ENCODE data around the gene IL13.
"Not testable (repeated sequence)": the region's sequence is repeated elsewhere in the genome, so short reads cannot be mapped to it uniquely, and the experiment has no call there.

IL13 gene

DNA sequence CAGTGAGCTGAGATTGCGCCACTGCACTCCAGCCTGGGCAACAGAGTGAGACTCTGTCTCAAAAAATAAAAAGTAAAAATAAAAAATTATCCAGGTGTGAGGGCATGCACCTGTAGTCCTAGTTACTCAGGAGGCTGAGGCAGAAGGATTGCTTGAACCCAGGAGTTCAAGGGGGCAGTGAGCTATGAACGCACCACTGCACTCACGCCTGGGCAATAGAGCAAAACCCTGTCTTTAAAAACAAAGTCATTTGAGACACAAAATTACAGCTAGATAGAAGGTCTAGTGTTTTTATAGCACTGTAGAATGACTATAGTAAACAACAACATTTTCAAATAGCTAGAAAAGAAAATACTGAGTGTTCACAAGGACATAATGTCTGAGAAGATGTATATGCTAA is 32.2 kb downstream of the IL13 start:
- no peak for DNase-seq (ENCODE audit: low read depth)

DNA sequence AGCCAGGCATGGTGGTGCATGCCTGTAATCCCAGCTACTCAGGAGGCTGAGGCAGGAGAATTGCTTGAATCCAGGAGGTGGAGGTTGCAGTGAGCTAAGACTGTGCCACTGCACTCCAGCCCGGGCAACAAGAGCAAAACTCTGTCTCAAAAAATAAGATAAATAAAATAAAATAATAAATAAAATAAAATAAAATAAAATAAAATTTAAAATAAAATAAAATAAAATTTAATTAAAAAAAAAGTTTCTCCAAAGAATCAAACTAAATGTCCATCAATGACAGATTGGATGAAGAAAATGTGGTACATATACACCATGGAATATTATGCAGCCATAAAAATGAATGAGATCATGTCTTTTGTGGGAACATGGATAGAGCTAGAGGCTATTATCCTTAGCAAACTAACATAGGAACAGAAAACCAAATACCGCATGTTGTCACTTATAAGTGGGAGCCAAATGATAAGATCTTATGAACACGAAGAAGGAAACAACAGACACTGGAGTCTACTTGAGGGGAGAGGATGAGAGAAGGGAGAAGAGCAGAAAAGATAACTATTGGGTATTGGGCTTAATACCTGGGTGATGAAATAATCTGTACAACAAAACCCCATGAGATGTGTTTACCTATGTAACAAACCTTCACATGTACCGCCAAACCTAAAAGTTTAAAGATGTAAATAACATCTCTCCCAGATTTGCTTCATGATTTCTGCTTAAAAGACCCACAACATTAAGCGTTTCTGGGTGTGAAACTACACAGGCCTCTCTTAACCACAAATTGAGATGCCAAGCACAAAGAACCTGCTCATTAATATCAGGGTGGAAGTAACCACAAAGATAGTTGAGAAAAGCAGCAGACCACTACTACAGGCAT is 34.0 kb downstream of the IL13 start:
- not testable (repeated sequence) for DNase-seq (ENCODE audit: low read depth)

DNA sequence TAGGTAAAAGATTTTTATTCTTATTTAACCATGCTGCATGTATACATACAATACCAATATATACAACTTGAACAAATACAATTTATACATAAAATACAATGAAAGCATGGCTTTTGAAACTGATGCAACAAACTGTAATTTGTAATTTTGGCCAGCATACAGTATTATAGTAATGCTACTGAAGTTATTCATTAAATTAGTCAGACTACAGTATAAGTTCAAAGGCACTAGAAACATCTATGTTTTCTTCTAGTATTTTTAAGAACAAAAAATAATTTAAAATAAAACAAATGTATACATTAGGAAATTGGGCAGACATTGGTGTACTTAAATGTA is 34.6 kb downstream of the IL13 start:
- DNase-seq (ENCODE audit: low read depth), result no peak

DNA sequence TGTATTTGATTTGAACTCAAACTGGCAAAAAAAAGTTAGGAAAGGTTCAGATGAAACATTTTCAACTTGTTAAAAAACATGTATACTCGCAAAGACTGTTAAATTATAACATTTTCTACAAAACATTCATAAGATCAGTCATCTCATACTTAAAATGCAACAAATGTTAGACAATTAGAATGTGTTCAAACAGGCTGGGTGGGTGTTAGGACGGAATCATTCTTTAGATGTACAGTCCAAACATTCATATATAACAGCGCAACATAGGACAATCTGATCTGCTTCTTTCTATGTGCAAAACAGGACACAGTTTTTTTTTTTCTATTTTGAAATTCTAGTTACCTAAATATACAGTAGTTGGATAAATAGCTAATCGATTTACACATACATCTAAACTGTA is 38.0 kb downstream of the IL13 start:
- DNase-seq (ENCODE audit: low read depth), result no peak

DNA sequence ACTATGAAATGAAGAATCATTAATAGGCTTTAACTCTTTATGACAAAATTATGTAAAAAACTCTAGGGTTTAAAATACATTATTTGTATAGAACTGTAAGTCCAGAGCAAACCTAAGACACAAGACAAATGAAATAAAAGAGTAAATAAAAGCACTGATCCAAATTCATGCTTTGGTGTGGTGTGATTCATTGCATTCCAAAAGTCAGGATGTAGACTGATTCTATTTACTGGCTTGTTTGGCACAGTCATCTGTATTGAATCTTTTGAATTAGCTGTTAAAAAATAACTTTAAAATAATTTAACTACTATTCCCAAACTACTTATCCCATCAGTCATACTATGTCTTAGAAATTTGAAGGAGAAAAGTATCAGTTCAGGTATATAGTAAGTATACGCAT is 46.9 kb downstream of the IL13 start:
- no peak for DNase-seq (ENCODE audit: low read depth)

DNA sequence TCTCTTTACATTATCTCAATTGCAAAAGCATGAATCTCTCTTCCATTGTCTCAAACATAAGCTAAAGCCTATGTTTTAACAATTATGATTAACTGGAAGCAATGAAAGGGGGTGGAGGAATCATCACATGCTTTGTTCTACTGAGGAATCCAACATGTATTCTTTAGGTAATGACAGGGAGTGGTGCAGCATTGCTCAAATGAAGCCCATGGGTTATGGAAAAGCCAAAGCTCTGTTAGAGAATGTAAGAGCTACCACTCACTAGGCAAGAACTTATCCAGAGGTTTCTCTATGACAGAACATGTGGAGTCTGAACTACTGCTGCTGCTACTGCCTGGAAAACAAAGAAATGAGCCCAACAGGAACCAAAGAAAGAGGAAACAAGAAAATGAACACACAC is 50.7 kb downstream of the IL13 start:
- no peak for DNase-seq (ENCODE audit: low read depth)
